ENCODE results near the gene ADM5.

Gene ADM5

GRCh38 chr19:49658566-49659442 lies 30.6 kb upstream of the ADM5 start:
- no peak for DNase-seq

GRCh38 chr19:49660338-49660961 lies 28.9 kb upstream of the ADM5 start:
- DNase-seq, result no peak

- DNase-seq, result no peak
These were observed 27.4 kb upstream of the ADM5 start for GRCh38 chr19:49662011-49662410.

- no peak for DNase-seq
These were observed 26.2 kb upstream of the ADM5 start for GRCh38 chr19:49663224-49663623.

GRCh38 chr19:49664171-49665035 lies 25.0 kb upstream of the ADM5 start:
- peak; percentile 91 for DNase-seq

GRCh38 chr19:49665036-49665350 lies 24.4 kb upstream of the ADM5 start:
- no peak for DNase-seq

- DNase-seq, result peak; percentile 99
These were observed 23.9 kb upstream of the ADM5 start, which contains the start of the genes BCL2L12 and IRF3 for GRCh38 chr19:49665351-49666119. Gene BCL2L12 (plus strand): TSS chr19:49665933. CDS start chr19:49666693, 760 bp downstream. Gene IRF3 (minus strand): TSS chr19:49665857. CDS start chr19:49664838, 1,019 bp downstream.

- no peak for DNase-seq
These were observed 23.3 kb upstream of the ADM5 start for GRCh38 chr19:49666120-49666444.

- DNase-seq, result no peak
These were observed 21.9 kb upstream of the ADM5 start for GRCh38 chr19:49667473-49667872.

GRCh38 chr19:49669516-49669915 lies 19.9 kb upstream of the ADM5 start:
- DNase-seq, result no peak

- DNase-seq, result peak; percentile 82
These were observed 17.1 kb upstream of the ADM5 start for GRCh38 chr19:49672131-49672919.

GRCh38 chr19:49676136-49676783 lies 13.1 kb upstream of the ADM5 start:
- no peak for DNase-seq

- peak; percentile 100 for DNase-seq
These were observed 12.6 kb upstream of the ADM5 start for GRCh38 chr19:49676784-49677230.

- DNase-seq, result peak; percentile 56
These were observed 12.0 kb upstream of the ADM5 start, which contains the start of gene PRMT1 for GRCh38 chr19:49677231-49677900. Gene PRMT1 (plus strand): TSS chr19:49677271. CDS start chr19:49677281, 10 bp downstream.

GRCh38 chr19:49677901-49678674 lies 11.3 kb upstream of the ADM5 start:
- peak; percentile 85 for DNase-seq

- no peak for DNase-seq
These were observed 10.2 kb upstream of the ADM5 start for GRCh38 chr19:49678985-49679770.

GRCh38 chr19:49679771-49680413 lies 9.5 kb upstream of the ADM5 start:
- DNase-seq, result no peak

All from CD4-positive, alpha-beta T cell treated with Interleukin-10 for 1 hour (primary cell).